ENCODE measurements around the gene ZNF569. TPM values are rescaled to one million over a fixed set of nuclear protein-coding genes. Genes with fewer than 3 reads are reported as not detected.
A peak's percentile ranks its signal among the peaks of the same experiment; 100 is the strongest.

ZNF569 gene
- total RNA-seq, 1 donor from 2014 or later: 8.3 TPM

- DNase-seq (ENCODE audit: extremely low spot score, unreplicated experiment): peak; percentile 90
- TF ChIP-seq, protein P1, sequence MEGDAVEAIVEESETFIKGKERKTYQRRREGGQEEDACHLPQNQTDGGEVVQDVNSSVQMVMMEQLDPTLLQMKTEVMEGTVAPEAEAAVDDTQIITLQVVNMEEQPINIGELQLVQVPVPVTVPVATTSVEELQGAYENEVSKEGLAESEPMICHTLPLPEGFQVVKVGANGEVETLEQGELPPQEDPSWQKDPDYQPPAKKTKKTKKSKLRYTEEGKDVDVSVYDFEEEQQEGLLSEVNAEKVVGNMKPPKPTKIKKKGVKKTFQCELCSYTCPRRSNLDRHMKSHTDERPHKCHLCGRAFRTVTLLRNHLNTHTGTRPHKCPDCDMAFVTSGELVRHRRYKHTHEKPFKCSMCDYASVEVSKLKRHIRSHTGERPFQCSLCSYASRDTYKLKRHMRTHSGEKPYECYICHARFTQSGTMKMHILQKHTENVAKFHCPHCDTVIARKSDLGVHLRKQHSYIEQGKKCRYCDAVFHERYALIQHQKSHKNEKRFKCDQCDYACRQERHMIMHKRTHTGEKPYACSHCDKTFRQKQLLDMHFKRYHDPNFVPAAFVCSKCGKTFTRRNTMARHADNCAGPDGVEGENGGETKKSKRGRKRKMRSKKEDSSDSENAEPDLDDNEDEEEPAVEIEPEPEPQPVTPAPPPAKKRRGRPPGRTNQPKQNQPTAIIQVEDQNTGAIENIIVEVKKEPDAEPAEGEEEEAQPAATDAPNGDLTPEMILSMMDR (conservative IDR thresholded peaks at IDR 0.05): no peak
- H3K27ac Mint-ChIP-seq: no peak within 1 kb of the TSS
- H3K4me3 Mint-ChIP-seq: no peak within 1 kb of the TSS
- H3K4me1 Mint-ChIP-seq (ENCODE audit: unreplicated experiment): no peaks in the 10 kb centered on the region
- H3K27me3 Mint-ChIP-seq: no peaks in the 10 kb centered on the region
- H3K9me3 Mint-ChIP-seq: peaks cover 6% of the 10 kb centered on the region
- peaks cover 24% of the 10 kb centered on the region for H3K36me3 Mint-ChIP-seq
These were observed 39.3 kb upstream of the ZNF569 start, which contains the start of gene ZNF793 for GRCh38 chr19:37506387-37507166. TSS of gene ZNF793 (plus strand) at chr19:37506939. CDS start at chr19:37523440, 16,501 bp downstream.

- Mint-ChIP-seq H3K9me3 (peaks cover 6% of the 10 kb centered on the region), H3K4me3 (no peak overlapping the region), H3K27me3 (no peaks in the 10 kb centered on the region), H3K36me3 (peaks cover 20% of the 10 kb centered on the region), H3K27ac (no peak overlapping the region), H3K4me1 (ENCODE audit: unreplicated experiment) (no peaks in the 10 kb centered on the region)
- TF ChIP-seq, protein P1 (conservative IDR thresholded peaks at IDR 0.05): no peak
- no peak for DNase-seq (ENCODE audit: extremely low spot score, unreplicated experiment)
These were observed 38.7 kb upstream of the ZNF569 start for GRCh38 chr19:37505958-37506386.

GRCh38 chr19:37492213-37492612 lies 25.0 kb upstream of the ZNF569 start:
- Mint-ChIP-seq H3K4me1 (ENCODE audit: unreplicated experiment) (no peaks in the 10 kb centered on the region), H3K27ac (no peak overlapping the region)

GRCh38 chr19:37484406-37485168 lies 17.3 kb upstream of the ZNF569 start:
- no peaks in the 10 kb centered on the region for H3K27me3 Mint-ChIP-seq
- no peak overlapping the region for H3K27ac Mint-ChIP-seq
- TF ChIP-seq, protein P1 (conservative IDR thresholded peaks at IDR 0.05): no peak
- no peak for DNase-seq (ENCODE audit: extremely low spot score, unreplicated experiment)
- H3K36me3 Mint-ChIP-seq: peaks cover 60% of the 10 kb centered on the region
- no peaks in the 10 kb centered on the region for H3K4me1 Mint-ChIP-seq (ENCODE audit: unreplicated experiment)
- no peak overlapping the region for H3K4me3 Mint-ChIP-seq
- peaks cover 43% of the 10 kb centered on the region for H3K9me3 Mint-ChIP-seq

More at GRCh38 chr19:37492213-37492612, 25.0 kb upstream of the ZNF569 start:
- peaks cover 14% of the 10 kb centered on the region for H3K9me3 Mint-ChIP-seq
- no peak overlapping the region for H3K4me3 Mint-ChIP-seq
- TF ChIP-seq, protein P1 (conservative IDR thresholded peaks at IDR 0.05): no peak
- H3K27me3 Mint-ChIP-seq: no peaks in the 10 kb centered on the region
- DNase-seq (ENCODE audit: extremely low spot score, unreplicated experiment): no peak
- H3K36me3 Mint-ChIP-seq: peaks cover 9% of the 10 kb centered on the region

- DNase-seq (ENCODE audit: extremely low spot score, unreplicated experiment): no peak
- Mint-ChIP-seq H3K9me3 (peaks cover 7% of the 10 kb centered on the region), H3K4me1 (ENCODE audit: unreplicated experiment) (peaks cover 20% of the 10 kb centered on the region), H3K36me3 (peaks cover 33% of the 10 kb centered on the region), H3K27ac (no peak overlapping the region), H3K4me3 (no peak overlapping the region), H3K27me3 (no peaks in the 10 kb centered on the region)
- TF ChIP-seq, protein P1 (conservative IDR thresholded peaks at IDR 0.05): no peak
These were observed 4.9 kb upstream of the ZNF569 start for GRCh38 chr19:37472165-37472564.

Measured in type B pancreatic cell (in vitro differentiated cells).